ENCODE measurements around the gene ARL14EPL. TPM values are rescaled to one million over a fixed set of nuclear protein-coding genes. Genes with fewer than 3 reads are reported as not detected.
A peak's percentile ranks its signal among the peaks of the same experiment; 100 is the strongest.
"Not testable (repeated sequence)": the region's sequence is repeated elsewhere in the genome, so short reads cannot be mapped to it uniquely, and the experiment has no call there.

Gene ARL14EPL
- total RNA-seq, 4 donors from 2014 or later, result not detected

GRCh38 chr5:116084871-116085715 lies 52.8 kb downstream of the ARL14EPL start, which contains the start of gene COMMD10:
Gene COMMD10 (plus strand): TSS chr5:116085025.
- 1% methylated on average over 49 to 53 of the region's 65 CpGs for WGBS, 2 donors
- peak within 1 kb of the TSS; percentile 58 for H3K4me3 ChIP-seq (ENCODE audit: low read depth, poor library complexity, severe bottlenecking)
- intact Hi-C loops (cut with DNase I; ENCODE audit: low total_unique reads), result no loop called here
- DNase-seq (ENCODE audit: low spot score in 2 of 2), result peak; percentile 66 to 94
- TF ChIP-seq CTCF (IDR thresholded peaks at IDR 0.05), result no peak
- no peak for TF ChIP-seq POLR2A (IDR thresholded peaks at IDR 0.05)

- DNase-seq (ENCODE audit: low spot score in 2 of 2); intact Hi-C loops (cut with DNase I; ENCODE audit: low total_unique reads); H3K4me3 ChIP-seq (ENCODE audit: low read depth, poor library complexity, severe bottlenecking): not testable (repeated sequence)
- WGBS, 2 donors, result 95 to 98% methylated on average over 11 of the region's 11 CpGs
Observed at GRCh38 chr5:116086309-116086708, 54.0 kb downstream of the ARL14EPL start.

DNA sequence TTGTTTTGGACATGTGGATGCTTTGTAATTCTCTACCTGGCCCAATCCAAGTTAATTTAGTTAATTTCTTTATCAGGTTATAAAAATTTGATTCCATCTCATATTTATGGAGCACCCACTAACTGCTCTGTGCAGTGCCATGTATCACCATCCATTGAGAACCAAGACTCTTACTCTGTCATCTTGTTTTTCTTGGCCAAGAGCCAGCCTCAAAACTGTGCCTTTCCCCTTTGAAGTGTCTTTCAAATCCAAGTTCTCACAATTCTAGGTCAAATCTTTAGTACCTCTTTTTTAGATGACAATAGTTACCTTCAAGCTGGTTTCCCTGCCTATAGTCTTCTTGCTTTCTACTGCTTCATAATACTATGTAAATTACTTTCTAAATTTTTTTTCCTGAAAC lies 55.8 kb downstream of the ARL14EPL start:
- H3K4me3 ChIP-seq (ENCODE audit: low read depth, poor library complexity, severe bottlenecking), result no peak overlapping the region
- intact Hi-C loops (cut with DNase I; ENCODE audit: low total_unique reads), result no loop called here
- TF ChIP-seq CTCF (IDR thresholded peaks at IDR 0.05) (no peak), POLR2A (IDR thresholded peaks at IDR 0.05) (no peak)
- no peak for DNase-seq (ENCODE audit: low spot score in 2 of 2)

GRCh38 chr5:116090302-116090701 lies 58.0 kb downstream of the ARL14EPL start:
- TF ChIP-seq CTCF (IDR thresholded peaks at IDR 0.05) (no peak), POLR2A (IDR thresholded peaks at IDR 0.05) (no peak)
- no peak overlapping the region for H3K4me3 ChIP-seq (ENCODE audit: low read depth, poor library complexity, severe bottlenecking)
- intact Hi-C loops (cut with DNase I; ENCODE audit: low total_unique reads), result no loop called here
- DNase-seq (ENCODE audit: low spot score in 2 of 2), result no peak
- 94 to 95% methylated on average over 3 of the region's 3 CpGs for WGBS, 2 donors

GRCh38 chr5:116091416-116091815 lies 59.1 kb downstream of the ARL14EPL start:
- 0% methylated on average over 1 of the region's 1 CpG for WGBS, 2 donors
- TF ChIP-seq POLR2A (IDR thresholded peaks at IDR 0.05), result no peak
- no peak for TF ChIP-seq CTCF (IDR thresholded peaks at IDR 0.05)
- no peak for DNase-seq (ENCODE audit: low spot score in 2 of 2)
- intact Hi-C loops (cut with DNase I; ENCODE audit: low total_unique reads), result no loop called here
- no peak overlapping the region for H3K4me3 ChIP-seq (ENCODE audit: low read depth, poor library complexity, severe bottlenecking)

DNA sequence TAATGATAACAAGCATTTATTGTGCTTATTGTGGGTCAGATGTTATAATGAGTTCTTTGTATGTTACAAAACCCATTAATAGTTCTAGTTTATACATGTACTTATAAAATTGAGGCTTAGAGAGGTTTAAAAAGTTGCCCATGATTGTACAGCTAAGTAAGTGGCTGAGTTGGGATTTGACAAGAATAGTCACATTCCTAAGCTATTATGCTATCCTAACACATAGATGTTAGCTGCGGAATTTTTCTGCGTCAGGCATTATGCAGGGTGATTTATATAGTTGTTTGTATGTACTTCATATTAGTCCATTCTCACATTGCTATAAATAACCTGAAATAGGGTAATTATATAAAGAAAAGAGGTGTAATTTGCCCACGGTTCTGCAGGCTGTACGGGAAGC lies 65.0 kb downstream of the ARL14EPL start:
- no peak overlapping the region for H3K4me3 ChIP-seq (ENCODE audit: low read depth, poor library complexity, severe bottlenecking)
- WGBS, 2 donors, result 67 to 78% methylated on average over 4 of the region's 4 CpGs
- DNase-seq (ENCODE audit: low spot score in 2 of 2), result no peak
- TF ChIP-seq POLR2A (IDR thresholded peaks at IDR 0.05) (no peak), CTCF (IDR thresholded peaks at IDR 0.05) (no peak)
- intact Hi-C loops (cut with DNase I; ENCODE audit: low total_unique reads), result no loop called here

Data from lower leg skin (tissue), 4 donors.